HCT116 (cell line): Measurements from ENCODE around the gene MCTP2. TPM values are rescaled to one million over a fixed set of nuclear protein-coding genes. Genes with fewer than 3 reads are reported as not detected.

ENCODE experiments used
- ATAC-seq: fragments of 200-7000 bp; cut with Tn5 transposase; 2 replicates; pipeline ENCODE4 v1.9.1; 2020; ENCODE audit warnings: mild to moderate bottlenecking, moderate library complexity
- BruUV-seq: library from RNA; stranded (reverse); fragments of 400-500 nt; replicated peaks from 2 replicates; lab custom pipeline; 2021; lab: Mats Ljungman, UMichigan
- CTCF ChIA-PET: fragments of 300-600 bp; sonication (Branson Sonifier 250); formaldehyde crosslinking; loops from one replicate; lab custom pipeline; 2021; ENCODE audit warnings: antibody characterized with exemption; lab: Charles Lee
- POLR2A ChIA-PET: fragments of 300-600, 350-600 bp; sonication (Branson Sonifier 250); formaldehyde crosslinking; loops from one replicate; lab custom pipeline; 2021; ENCODE audit warnings: antibody characterized with exemption; lab: Charles Lee
- RAD21 ChIA-PET, 2 experiments: fragments of 300-600 bp; sonication (Branson Sonifier 250); formaldehyde crosslinking; loops; one replicate each; lab custom pipeline; 2023; ENCODE audit warnings: low total read pairs in 2 of 2; ENCODE audit not compliant: uncharacterized antibody in 2 of 2, unreplicated experiment in 2 of 2, low non-redundant PET in 1 of 2; lab: Charles Lee
- DNase-seq: peaks from one replicate; pipeline ENCODE4 v3.0.0-alpha.2; 2010; ENCODE audit warnings: low read depth, low spot score
- H2AFZ ChIP-seq: fragments of 200-600 bp; shearing (Covaris generic), sonication (generic); 2 replicates; pipeline ENCODE4 v1.6.1; 2017; ENCODE audit warnings: low read depth, mixed run types, mixed read lengths, antibody characterized with exemption, low read length; ENCODE audit not compliant: poor library complexity, severe bottlenecking
- H3K27ac ChIP-seq: 2 replicates; pipeline ENCODE4 v1.5.1; 2012; ENCODE audit warnings: low read depth, low read length
- H3K27me3 ChIP-seq: fragments of 200-600 bp; sonication (generic); 2 replicates; pipeline ENCODE4 v1.6.1; 2016; ENCODE audit warnings: mixed run types, low read length, mixed read lengths; ENCODE audit not compliant: insufficient read depth
- H3K36me3 ChIP-seq, 2 experiments: fragments of 200-500 bp in 1 of 2; fragments of 200-600 bp in 1 of 2; sonication (Bioruptor generic) in 1 of 2; sonication (generic) in 1 of 2; 2 replicates each; pipeline versions ENCODE4 v1.5.1 to v1.6.1; 2014 to 2016; ENCODE audit warnings: low read length in 2 of 2, inconsistent platforms in 1 of 2, mixed read lengths in 1 of 2, mixed run types in 1 of 2; ENCODE audit not compliant: insufficient read depth in 2 of 2, control insufficient read depth in 1 of 2
- H3K4me1 ChIP-seq, 2 experiments: fragments of 200-600 bp in 1 of 2; sonication (generic) in 1 of 2; 2 replicates each; pipeline versions ENCODE4 v1.5.1 to v1.6.1; 2012 to 2017; ENCODE audit warnings: low read length in 2 of 2, inconsistent platforms in 1 of 2, mild to moderate bottlenecking in 1 of 2, mixed read lengths in 1 of 2, mixed run types in 1 of 2, moderate library complexity in 1 of 2; ENCODE audit not compliant: insufficient read depth in 2 of 2, control insufficient read depth in 1 of 2
- H3K4me2 ChIP-seq: fragments of 200-600 bp; sonication (generic); 2 replicates; pipeline ENCODE4 v1.6.1; 2017; ENCODE audit warnings: mixed run types, low read length, mixed read lengths
- H3K4me3 ChIP-seq, 2 experiments: fragments of 200-600 bp in 1 of 2; sonication (generic) in 1 of 2; replicated peaks in 1 of 2; 2 replicates each; pipeline ENCODE4 v1.5.1; 2011 to 2016; ENCODE audit warnings: low read length in 2 of 2, control low read depth in 1 of 2, low read depth in 1 of 2, mild to moderate bottlenecking in 1 of 2, mixed read lengths in 1 of 2, mixed run types in 1 of 2
- H3K79me2 ChIP-seq: fragments of 200-600 bp; sonication (generic); 2 replicates; pipeline ENCODE4 v1.6.1; 2017; ENCODE audit warnings: mild to moderate bottlenecking, mixed run types, low read length, moderate library complexity, mixed read lengths; ENCODE audit not compliant: insufficient read depth
- H3K9ac ChIP-seq: fragments of 200-600 bp; sonication (generic); 2 replicates; pipeline ENCODE4 v1.6.1; 2016; ENCODE audit warnings: low read length, mixed read lengths
- H3K9me2 ChIP-seq: fragments of 200-600 bp; sonication (generic), shearing (Covaris generic); 2 replicates; pipeline ENCODE4 v1.6.1; 2017; ENCODE audit warnings: mixed run types, mild to moderate bottlenecking, moderate library complexity; ENCODE audit not compliant: insufficient read depth
- H3K9me3 ChIP-seq, 2 experiments: fragments of 200-500 bp in 1 of 2; fragments of 200-600 bp in 1 of 2; sonication (Bioruptor generic) in 1 of 2; sonication (generic) in 1 of 2; 2 replicates each; pipeline ENCODE4 v1.6.1; 2014 to 2017; ENCODE audit warnings: low read length in 2 of 2, mixed read lengths in 2 of 2, inconsistent platforms in 1 of 2, low read depth in 1 of 2, mild to moderate bottlenecking in 1 of 2, mixed run types in 1 of 2, moderate library complexity in 1 of 2; ENCODE audit not compliant: control insufficient read depth in 1 of 2, insufficient read depth in 1 of 2
- H4K20me1 ChIP-seq: fragments of 200-600 bp; sonication (generic), shearing (Covaris generic); 2 replicates; pipeline ENCODE4 v1.6.1; 2017; ENCODE audit warnings: mixed run types, mild to moderate bottlenecking, moderate library complexity; ENCODE audit not compliant: insufficient read depth
- CBX3 ChIP-seq: IDR thresholded peaks from 2 replicates; pipeline ENCODE4 v1.6.1; 2012; ENCODE audit warnings: low read depth
- CEBPB ChIP-seq: IDR thresholded peaks from 2 replicates; pipeline ENCODE4 v1.6.1; 2012; ENCODE audit warnings: low read depth
- CTCF ChIP-seq, 3 experiments: fragments of 200-600 bp in 1 of 3; sonication (generic) in 1 of 3; IDR thresholded peaks in 2 of 3; conservative IDR thresholded peaks in 1 of 3; 2 replicates each; pipeline ENCODE4 v1.5.1; 2012 to 2017; ENCODE audit warnings: low read depth in 2 of 3, low read length in 2 of 3, antibody characterized with exemption in 1 of 3, borderline replicate concordance in 1 of 3, control low read depth in 1 of 3, mild to moderate bottlenecking in 1 of 3, mixed read lengths in 1 of 3, mixed run types in 1 of 3, moderate library complexity in 1 of 3; ENCODE audit not compliant: insufficient read depth in 1 of 3
- ELF1 ChIP-seq: IDR thresholded peaks from 2 replicates; pipeline ENCODE4 v1.6.1; 2012; ENCODE audit warnings: low read depth, borderline replicate concordance
- EZH2 ChIP-seq: fragments of 200-600 bp; sonication (generic); IDR thresholded peaks from 2 replicates; pipeline ENCODE4 v1.6.1; 2017; ENCODE audit warnings: antibody characterized with exemption, mixed run types
- EZH2phosphoT487 ChIP-seq: fragments of 200-600 bp; IDR thresholded peaks from 2 replicates; pipeline ENCODE4 v1.6.1; 2018; ENCODE audit warnings: antibody characterized with exemption, borderline replicate concordance
- FOSL1 ChIP-seq: IDR thresholded peaks from 2 replicates; pipeline ENCODE4 v1.6.1; 2012; ENCODE audit warnings: low read depth
- JUND ChIP-seq: IDR thresholded peaks from 2 replicates; pipeline ENCODE4 v1.6.1; 2012
- MAX ChIP-seq: IDR thresholded peaks from 2 replicates; pipeline ENCODE4 v1.6.1; 2012
- POLR2A ChIP-seq: IDR thresholded peaks from 2 replicates; pipeline ENCODE4 v1.7.0; 2011; ENCODE audit warnings: borderline replicate concordance; ENCODE audit not compliant: insufficient read depth, insufficient read length; ENCODE audit errors: extremely low read depth
- SIN3A ChIP-seq: IDR thresholded peaks from 2 replicates; pipeline ENCODE4 v1.6.1; 2012; ENCODE audit warnings: low read depth
- SP1 ChIP-seq: IDR thresholded peaks from 2 replicates; pipeline ENCODE4 v1.6.1; 2012; ENCODE audit warnings: low read depth
- TCF7L2 ChIP-seq: IDR thresholded peaks from 2 replicates; pipeline ENCODE4 v1.7.0; 2011; ENCODE audit warnings: borderline replicate concordance, inconsistent platforms; ENCODE audit not compliant: insufficient read depth, insufficient read length; ENCODE audit errors: extremely low read depth
- ZBTB33 ChIP-seq: IDR thresholded peaks from 2 replicates; pipeline ENCODE4 v1.6.1; 2011; ENCODE audit warnings: mild to moderate bottlenecking, low read length, moderate library complexity; ENCODE audit not compliant: insufficient replicate concordance; ENCODE audit errors: extremely low read depth
- ZNF274 ChIP-seq: fragments of 200-500 bp; sonication (Bioruptor generic); IDR thresholded peaks from 2 replicates; pipeline ENCODE4 v1.6.1; 2014; ENCODE audit warnings: mild to moderate bottlenecking, low read depth, low read length, inconsistent platforms
- intact Hi-C: fragments of 100-400 bp; cut with micrococcal nuclease; formaldehyde crosslinking; loops from 2 replicates; pipeline ENCODE4 v1.10.0; 2022
- total RNA-seq: library from RNA; stranded (reverse); gene quantifications from one replicate; pipeline ENCODE4 v1.2.1, GENCODE V29; 2021; ENCODE audit not compliant: unreplicated experiment

Gene MCTP2
- total RNA-seq, 1 experiment from 2014 or later: 12.9 TPM

DNA sequence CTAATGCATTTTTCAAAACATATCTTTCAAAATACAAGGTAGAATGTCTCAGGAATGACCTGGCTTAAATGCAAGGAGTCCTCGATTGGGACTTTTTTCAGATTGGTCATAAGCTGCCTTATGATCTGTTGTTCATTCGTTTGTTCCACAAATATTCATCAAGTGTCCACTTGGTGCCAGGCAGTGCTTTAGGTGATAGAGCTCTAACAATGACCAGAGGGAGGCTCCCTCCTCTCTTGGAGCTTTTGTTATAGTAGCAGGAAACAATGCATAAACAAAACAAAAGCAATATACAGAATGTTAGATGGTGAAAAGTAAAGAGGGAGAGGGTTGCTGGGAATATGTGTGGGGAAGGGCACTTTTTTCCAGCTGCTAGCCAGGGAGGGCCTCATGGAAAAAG lies 156.1 kb downstream of the MCTP2 start:
- BruUV-seq: no TSS peak
- DNase-seq: no peak
- CTCF ChIA-PET: no interaction called here
- intact Hi-C loops: no loop called here
- no peaks in the 10 kb centered on the region for H3K4me1 ChIP-seq
- no peak for ATAC-seq
- H3K27me3 ChIP-seq: no peaks in the 10 kb centered on the region
- H3K4me3 ChIP-seq: no peak overlapping the region
- H3K4me2 ChIP-seq: no peak overlapping the region
- H3K9me3 ChIP-seq: no peaks in the 10 kb centered on the region
- H3K9ac ChIP-seq: no peak overlapping the region
- 0 out of 2 replicates have a peak, but pooled peaks cover 3% of the 10 kb centered on the region for H3K9me2 ChIP-seq
- no peak overlapping the region for H2AFZ ChIP-seq
- H3K79me2 ChIP-seq: no peaks in the 10 kb centered on the region
- H4K20me1 ChIP-seq: no peaks in the 10 kb centered on the region
- TF ChIP-seq POLR2A (no peak), CEBPB (no peak), SP1 (no peak), ZBTB33 (no peak), EZH2 (no peak), TCF7L2 (no peak), JUND (no peak), CTCF (IDR thresholded peaks at IDR 0.05 in 2 of 3, conservative IDR thresholded peaks at IDR 0.05 in 1 of 3; ENCODE audit: borderline replicate concordance in 1 of 3, insufficient read depth in 1 of 3, low read depth in 2 of 3, low read length in 2 of 3) (no peak), ELF1 (no peak), EZH2phosphoT487 (no peak), SIN3A (no peak), MAX (no peak), FOSL1 (no peak), CBX3 (no peak), ZNF274 (no peak)
- TF ChIP-seq, all 23 proteins: peak for 0
- Histone ChIP-seq H3K36me3 (no peaks in the 10 kb centered on the region), H3K27ac (no peak overlapping the region)
- RAD21 ChIA-PET: no interaction called here
- POLR2A ChIA-PET: no interaction called here
